GM12878 (cell line): ENCODE data around the gene ADSS1. TPM values are rescaled to one million over a fixed set of nuclear protein-coding genes. Genes with fewer than 3 reads are reported as not detected.

Source experiments
- ATAC-seq: fragments of 200-7000 bp; cut with Tn5 transposase; 3 replicates; pipeline ENCODE4 v1.9.1; 2020; ENCODE audit warnings: mild to moderate bottlenecking, moderate library complexity
- BruUV-seq: library from RNA; stranded (reverse); fragments of 400-500 nt; replicated peaks from 2 replicates; lab custom pipeline; 2021; lab: Mats Ljungman, UMichigan
- CTCF ChIA-PET: fragments of 300-600 bp; sonication (Branson Sonifier 250); formaldehyde crosslinking; extraction: SDS; loops from one replicate; lab custom pipeline; 2021; ENCODE audit warnings: inconsistent platforms; lab: Yijun Ruan, JAX
- POLR2A ChIA-PET: fragments of 350-600 bp; formaldehyde crosslinking; extraction: SDS; loops from one replicate; lab custom pipeline; 2021; ENCODE audit warnings: inconsistent platforms; lab: Charles Lee
- RAD21 ChIA-PET: fragments of 300-600 bp; sonication (Branson Sonifier 250); formaldehyde crosslinking; loops from one replicate; lab custom pipeline; 2023; ENCODE audit warnings: antibody characterized with exemption; ENCODE audit not compliant: unreplicated experiment; lab: Charles Lee
- SMC1A ChIA-PET: fragments of 300-600 bp; sonication (Branson Sonifier 250); formaldehyde crosslinking; loops from one replicate; lab custom pipeline; 2023; ENCODE audit not compliant: unreplicated experiment, uncharacterized antibody; lab: Charles Lee
- DNase-seq: peaks from one replicate; pipeline ENCODE4 v3.0.0-alpha.2; 2011; ENCODE audit warnings: low read depth, low spot score
- FAIRE-seq: peaks from 3 replicates; lab custom pipeline; 2011; peaks lifted over from hg19 to GRCh38; lab: Jason Lieb, UNC
- H2AFZ ChIP-seq: 2 replicates; pipeline ENCODE4 v1.6.0; 2011; ENCODE audit warnings: low read depth, low read length, control low read depth; ENCODE audit not compliant: control insufficient read depth
- H3K27ac ChIP-seq: 2 replicates; pipeline ENCODE4 v1.5.1; 2011; ENCODE audit warnings: control low read depth; ENCODE audit not compliant: control insufficient read depth, insufficient read depth
- H3K27me3 ChIP-seq, 2 experiments: replicated peaks in 1 of 2; 2 replicates each; pipeline versions ENCODE4 v1.6.0 to v1.6.1; 2011; ENCODE audit warnings: low read length in 1 of 2; ENCODE audit not compliant: control insufficient read depth in 2 of 2, insufficient read depth in 2 of 2
- H3K36me3 ChIP-seq, 2 experiments: 2 replicates each; pipeline ENCODE4 v1.5.1; 2011; ENCODE audit warnings: low read length in 1 of 2; ENCODE audit not compliant: control insufficient read depth in 2 of 2, insufficient read depth in 2 of 2
- H3K4me1 ChIP-seq: 2 replicates; pipeline ENCODE4 v1.6.1; 2011; ENCODE audit warnings: mild to moderate bottlenecking, low read length, moderate library complexity, mixed read lengths; ENCODE audit not compliant: control insufficient read depth, insufficient read depth
- H3K4me2 ChIP-seq: 2 replicates; pipeline ENCODE4 v1.6.0; 2011; ENCODE audit warnings: control low read depth; ENCODE audit not compliant: control insufficient read depth, insufficient read depth
- H3K4me3 ChIP-seq: fragments of 200-600 bp; sonication (generic); 2 replicates; pipeline ENCODE4 v1.5.1; 2016
- H3K79me2 ChIP-seq: 2 replicates; pipeline ENCODE4 v1.6.0; 2011; ENCODE audit warnings: low read length; ENCODE audit not compliant: control insufficient read depth, insufficient read depth
- H3K9ac ChIP-seq: 2 replicates; pipeline ENCODE4 v1.8.0; 2011; ENCODE audit warnings: low read length, control low read depth, mixed read lengths; ENCODE audit not compliant: control insufficient read depth, insufficient read depth
- H3K9me3 ChIP-seq: replicated peaks from 3 replicates; pipeline ENCODE4 v1.5.1; 2011; ENCODE audit warnings: mild to moderate bottlenecking, low read length; ENCODE audit not compliant: control insufficient read depth, insufficient read depth
- H4K20me1 ChIP-seq: 2 replicates; pipeline ENCODE4 v1.6.0; 2011; ENCODE audit not compliant: control insufficient read depth, insufficient read depth
- BRCA1 ChIP-seq: IDR thresholded peaks from 2 replicates; pipeline ENCODE4 v1.6.1; 2011; ENCODE audit warnings: low read depth, low read length, improper control_type of control experiment
- CEBPB ChIP-seq, 2 experiments: fragments of 150-350 bp in 1 of 2; IDR thresholded peaks; 2 replicates each; pipeline ENCODE4 v1.6.1; 2012 to 2014; ENCODE audit warnings: low read depth in 2 of 2, low read length in 2 of 2, borderline replicate concordance in 1 of 2, inconsistent platforms in 1 of 2
- CHD4 ChIP-seq: fragments of 200-600 bp; sonication (generic); IDR thresholded peaks from 2 replicates; pipeline ENCODE4 v1.6.1; 2016; ENCODE audit warnings: mild to moderate bottlenecking
- EGR1 ChIP-seq, 2 experiments: IDR thresholded peaks; 1 replicate in 1 of 2; 2 replicates in 1 of 2; pipeline ENCODE4 v1.6.1; 2011 to 2012; ENCODE audit warnings: low read depth in 2 of 2, low read length in 2 of 2, borderline replicate concordance in 1 of 2, mild to moderate bottlenecking in 1 of 2, moderate library complexity in 1 of 2
- ESRRA ChIP-seq: IDR thresholded peaks from 2 replicates; pipeline ENCODE4 v1.6.1; 2012; ENCODE audit warnings: mild to moderate bottlenecking, low read length, improper control_type of control experiment
- GATAD2B ChIP-seq: fragments of 450-650 bp; conservative IDR thresholded peaks from 2 replicates; pipeline ENCODE4 v1.6.1; 2017; ENCODE audit warnings: low read depth, mild to moderate bottlenecking, moderate library complexity
- HDGF ChIP-seq: fragments of 450-650 bp; IDR thresholded peaks from 2 replicates; pipeline ENCODE4 v1.6.1; 2016; ENCODE audit warnings: antibody characterized with exemption
- IRF4 ChIP-seq: IDR thresholded peaks from 2 replicates; pipeline ENCODE4 v1.6.1; 2011; ENCODE audit warnings: low read depth, low read length
- LARP7 ChIP-seq: fragments of 450-650 bp; IDR thresholded peaks from 2 replicates; pipeline ENCODE4 v1.6.1; 2017; ENCODE audit warnings: mild to moderate bottlenecking
- MLLT1 ChIP-seq: fragments of 450-650 bp; IDR thresholded peaks from 2 replicates; pipeline ENCODE4 v1.6.1; 2016; ENCODE audit warnings: mild to moderate bottlenecking
- POLR2A ChIP-seq: IDR thresholded peaks from 2 replicates; pipeline ENCODE4 v1.6.1; 2011; ENCODE audit warnings: low read depth, mild to moderate bottlenecking, low read length
- POLR2AphosphoS2 ChIP-seq: IDR thresholded peaks from 2 replicates; pipeline ENCODE4 v1.6.1; 2011; ENCODE audit warnings: low read depth, mild to moderate bottlenecking, low read length, improper control_type of control experiment, moderate library complexity
- RCOR1 ChIP-seq: conservative IDR thresholded peaks from 2 replicates; pipeline ENCODE4 v1.6.1; 2012; ENCODE audit warnings: low read depth, low read length, improper control_type of control experiment
- RELB ChIP-seq: fragments of 450-650 bp; IDR thresholded peaks from 2 replicates; pipeline ENCODE4 v1.6.1; 2017; ENCODE audit warnings: low read depth, mild to moderate bottlenecking, moderate library complexity
- RUNX3 ChIP-seq: IDR thresholded peaks from 2 replicates; pipeline ENCODE4 v1.6.1; 2012; ENCODE audit warnings: low read length, inconsistent platforms
- SMARCA5 ChIP-seq: fragments of 450-650 bp; IDR thresholded peaks from 2 replicates; pipeline ENCODE4 v1.6.1; 2017; ENCODE audit warnings: mild to moderate bottlenecking
- SREBF2 ChIP-seq: IDR thresholded peaks from 2 replicates; pipeline ENCODE4 v1.6.1; 2012; ENCODE audit warnings: mild to moderate bottlenecking, low read length
- WGBS: methylation state at CpG from one replicate; pipeline ENCODE4 v1.1.6; 2016; ENCODE audit warnings: low lambda C conversion rate; ENCODE audit not compliant: insufficient replicate concordance, insufficient coverage; ENCODE audit errors: missing lambda C conversion rate; 5-methylcytosine and 5-hydroxymethylcytosine counted together
- in situ Hi-C: fragments of 300-500 bp; cut with MboI; formaldehyde crosslinking; loops from 9 replicates; pipeline ENCODE4 v1.14.3; 2018; ENCODE audit warnings: mixed read lengths
- intact Hi-C: fragments of 100-400 bp; cut with micrococcal nuclease; formaldehyde crosslinking; loops from one replicate; pipeline ENCODE4 v1.14.2; 2022; ENCODE audit not compliant: unreplicated experiment
- polyA plus RNA-seq, 11 experiments: library from polyadenylated mRNA; depleted of rRNA in 4 of 11; unstranded in 6 of 11; stranded (reverse) in 5 of 11; fragments of >200 nt; fragmentation: Nextera tagmentation in 4 of 11; fragmentation: Illumina TruSeq in 1 of 11; extraction: Ambion mirVana in 4 of 11; extraction: Trizol in 1 of 11; gene quantifications; 1 replicate in 1 of 11; 2 replicates in 10 of 11; pipeline versions ENCODE4 v1.2.1 to v1.2.3, GENCODE V29; 2011 to 2016; ENCODE audit warnings: inconsistent platforms in 2 of 11, missing spikeins in 2 of 11, low read depth in 1 of 11
- total RNA-seq, 4 experiments: library from RNA; depleted of rRNA in 3 of 4; stranded (reverse); fragments of >200 nt in 3 of 4; fragmentation: Illumina TruSeq in 1 of 4; extraction: Trizol in 1 of 4; gene quantifications; 2 replicates each; pipeline versions ENCODE4 v1.2.1 to v1.2.3, GENCODE V29; 2013 to 2021

Gene ADSS1
- total and polyA plus RNA-seq, 10 of the 15 experiments (the other 5 are each of a cell fraction or from before 2014, with no cell fraction given): 0.11 to 0.45 (median 0.28) TPM; not detected in 5

- RAD21 ChIA-PET: no interaction called here
- Histone ChIP-seq H3K36me3 (peaks cover 0 to 4% of the 10 kb centered on the region in 2 experiments; a peak in 2 of 4 replicates), H3K9ac (peak overlapping the region; percentile 87), H3K27me3 (peaks cover 0 to 3% of the 10 kb centered on the region in 2 experiments; a peak in 1 of 4 replicates), H3K4me2 (peak overlapping the region; percentile 98), H3K79me2 (peaks cover 26% of the 10 kb centered on the region), H3K4me3 (peak overlapping the region; percentile 68), H3K9me3 (no peaks in the 10 kb centered on the region), H3K4me1 (peaks cover 19% of the 10 kb centered on the region), H4K20me1 (no peaks in the 10 kb centered on the region; the same call in 1 of the 2 replicates), H3K27ac (0 out of 2 replicates have a peak overlapping the region, but pooled peaks have one; percentile 47), H2AFZ (no peak overlapping the region)
- ATAC-seq (no peak), FAIRE-seq (no peak), DNase-seq (no peak)
- SMC1A ChIA-PET: no interaction called here
- BruUV-seq: no TSS peak
- intact Hi-C loops: no loop called here
- TF ChIP-seq SREBF2: no peak
- TF ChIP-seq HDGF: no peak
- POLR2A ChIA-PET: no interaction called here
- WGBS: 58% methylated on average over 2 of the region's 2 CpGs
- in situ Hi-C loops: no loop called here
- CTCF ChIA-PET: interaction anchor here (1.4 kb wide), 1 partner anchor 32 kb away, joined by 4 read pairs; no protein-coding TSS in a partner anchor
These were observed 69.6 kb downstream of the ADSS1 start for GRCh38 chr14:104793703-104793959.

GRCh38 chr14:104794099-104794498 is 70.1 kb downstream of the ADSS1 start:
- Histone ChIP-seq H3K79me2 (peaks cover 26% of the 10 kb centered on the region), H3K36me3 (peaks cover 0 to 3% of the 10 kb centered on the region in 2 experiments; a peak in 2 of 4 replicates), H3K9ac (peak overlapping the region; percentile 87), H4K20me1 (no peaks in the 10 kb centered on the region; the same call in 1 of the 2 replicates), H3K27me3 (peaks cover 0 to 3% of the 10 kb centered on the region in 2 experiments; a peak in 1 of 4 replicates), H3K4me3 (peak overlapping the region; percentile 68), H3K27ac (0 out of 2 replicates have a peak overlapping the region, but pooled peaks have one; percentile 47), H3K9me3 (no peaks in the 10 kb centered on the region), H3K4me1 (peaks cover 19% of the 10 kb centered on the region), H3K4me2 (peak overlapping the region; percentile 98), H2AFZ (no peak overlapping the region)
- SMC1A ChIA-PET: no interaction called here
- FAIRE-seq (peak; percentile 57), DNase-seq (no peak), ATAC-seq (peak; percentile 50)
- POLR2A ChIA-PET: no interaction called here
- 45% methylated on average over 15 of the region's 15 CpGs for WGBS
- RAD21 ChIA-PET: no interaction called here
- intact Hi-C loops (no loop called here), in situ Hi-C loops (no loop called here)
- TSS peak; percentile 66 for BruUV-seq
- CTCF ChIA-PET: interaction anchor here (0.8 to 1.4 kb wide), 4 partner anchors 23 to 136 kb away, joined by 3 to 4 read pairs (median 3); partner anchors contain the start of gene SIVA1
- no peak for TF ChIP-seq MLLT1
- no peak for TF ChIP-seq ESRRA
- TF ChIP-seq POLR2AphosphoS2: no peak
- no peak for TF ChIP-seq CHD4
- 0 out of 2 replicates have a peak, but pooled peaks have one; percentile 22 for TF ChIP-seq LARP7
- peak in 1 of 2 experiments; percentile 25; a peak in 1 of 3 replicates for TF ChIP-seq EGR1 (IDR thresholded peaks at IDR 0.05; ENCODE audit: borderline replicate concordance in 1 of 2, low read depth in 2 of 2, low read length in 2 of 2)
- no peak for TF ChIP-seq RELB
- TF ChIP-seq SMARCA5: no peak
- 0 out of 2 replicates have a peak, but pooled peaks have one; percentile 19 for TF ChIP-seq POLR2A
- TF ChIP-seq RCOR1: no peak
- TF ChIP-seq CEBPB (IDR thresholded peaks at IDR 0.05; ENCODE audit: borderline replicate concordance in 1 of 2, low read depth in 2 of 2, low read length in 2 of 2): no peak
- no peak for TF ChIP-seq GATAD2B
- TF ChIP-seq IRF4: no peak
- TF ChIP-seq RUNX3: no peak
- TF ChIP-seq BRCA1: no peak
